Esophagus muscularis mucosa (tissue), 3 donors: ENCODE results near the gene CEBPG.

Experiments
- CTCF ChIP-seq, 3 experiments: fragments of 200-600 bp in 2 of 3; fragments of 450-650 bp in 1 of 3; sonication (generic) in 2 of 3; IDR thresholded peaks; one replicate each; pipeline ENCODE4 v1.5.1; 2017 to 2019; ENCODE audit warnings: antibody characterized with exemption in 3 of 3, mild to moderate bottlenecking in 2 of 3, moderate library complexity in 1 of 3
- POLR2AphosphoS5 ChIP-seq, 2 donors: sonication (generic); formaldehyde crosslinking; IDR thresholded peaks; one replicate each; pipeline ENCODE4 v1.6.1; 2017; ENCODE audit warnings: antibody characterized with exemption in 2 of 2

- TF ChIP-seq POLR2AphosphoS5 (IDR thresholded peaks at IDR 0.05) (no peak), CTCF (IDR thresholded peaks at IDR 0.05) (no peak)
Measured at GRCh38 chr19:33390908-33391630, 17.6 kb downstream of the CEBPG start.
